SIG-M5 (cell line): ENCODE results near the gene SC5D.

Source experiments
- DNase-seq: peaks from one replicate; lab custom pipeline; 2025; lab: John Stamatoyannopoulos, UW

Gene SC5D

DNA sequence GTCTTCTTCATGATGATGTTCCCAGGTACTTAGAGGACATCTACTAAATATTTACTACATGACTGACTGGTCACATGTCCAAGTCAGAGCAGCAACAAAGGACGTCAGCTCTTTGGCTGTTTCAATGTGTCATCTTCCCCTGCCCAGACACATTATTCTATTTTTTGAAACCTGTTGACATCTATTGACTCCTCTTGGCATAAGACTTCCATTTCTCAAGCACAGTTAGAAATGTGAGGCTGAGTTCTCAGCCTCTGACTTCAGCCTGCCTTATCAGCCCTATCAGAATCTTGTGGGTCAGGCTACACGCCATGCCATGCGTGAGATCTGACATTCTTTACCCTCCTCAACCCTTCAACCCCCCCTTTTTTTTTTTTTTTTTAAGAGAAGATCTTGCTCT, 63.8 kb downstream of the SC5D start:
- DNase-seq = no peak
